Measurements from ENCODE around the gene VAMP1. TPM values are rescaled to one million over a fixed set of nuclear protein-coding genes. Genes with fewer than 3 reads are reported as not detected.

The VAMP1 gene
- total RNA-seq, 1 experiment from 2014 or later, result 10.3 TPM

DNA sequence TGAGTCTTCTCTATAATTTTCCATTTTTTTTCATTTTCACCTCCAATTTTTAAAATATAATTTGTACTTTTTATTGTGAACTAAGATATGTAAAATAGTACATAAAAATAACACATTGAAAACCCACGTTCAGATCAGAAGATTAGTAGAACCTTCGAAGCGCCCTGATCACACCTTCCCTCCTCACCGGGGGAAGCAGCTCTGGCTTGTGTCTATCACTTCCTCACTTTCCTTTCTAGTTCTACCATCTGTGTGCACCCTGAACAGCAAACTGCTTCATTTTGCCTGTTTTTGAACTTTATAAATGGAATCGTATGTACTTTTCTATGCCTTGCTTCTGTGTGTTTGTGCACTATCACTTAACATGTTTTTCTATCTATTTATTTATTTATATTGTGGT is 37.5 kb downstream of the VAMP1 start:
- no peak overlapping the region for H3K56ac ChIP-seq (ENCODE audit: insufficient read length, low read depth, low read length)
- no peaks in the 10 kb centered on the region; the same call in 1 of the 2 replicates for H3K4me1 ChIP-seq (ENCODE audit: insufficient read depth, low read length)
- H3K23me2 ChIP-seq (ENCODE audit: insufficient read length, low read depth, low read length, poor library complexity, severe bottlenecking), result no peaks in the 10 kb centered on the region
- no peak overlapping the region for H2BK5ac ChIP-seq (ENCODE audit: insufficient read length, low read length)
- Mint-ChIP-seq H3K4me3 (no peak overlapping the region), H3K27ac (no peak overlapping the region), H3K9me3 (0 out of 5 replicates have a peak, but pooled peaks cover 0 to 2% of the 10 kb centered on the region in 2 experiments), H3K36me3 (ENCODE audit: insufficient read depth in 1 of 3, low read depth in 3 of 3) (no peaks in the 10 kb centered on the region; a peak in 1 of 7 replicates), H3K4me1 (peaks cover 13 to 23% of the 10 kb centered on the region in 2 experiments), H3K27me3 (ENCODE audit: low read depth) (no peaks in the 10 kb centered on the region; the same call in 1 of the 2 replicates)
- H4K20me1 ChIP-seq (ENCODE audit: control insufficient read depth, insufficient read depth, insufficient read length), result no peaks in the 10 kb centered on the region
- TF ChIP-seq, protein P1, sequence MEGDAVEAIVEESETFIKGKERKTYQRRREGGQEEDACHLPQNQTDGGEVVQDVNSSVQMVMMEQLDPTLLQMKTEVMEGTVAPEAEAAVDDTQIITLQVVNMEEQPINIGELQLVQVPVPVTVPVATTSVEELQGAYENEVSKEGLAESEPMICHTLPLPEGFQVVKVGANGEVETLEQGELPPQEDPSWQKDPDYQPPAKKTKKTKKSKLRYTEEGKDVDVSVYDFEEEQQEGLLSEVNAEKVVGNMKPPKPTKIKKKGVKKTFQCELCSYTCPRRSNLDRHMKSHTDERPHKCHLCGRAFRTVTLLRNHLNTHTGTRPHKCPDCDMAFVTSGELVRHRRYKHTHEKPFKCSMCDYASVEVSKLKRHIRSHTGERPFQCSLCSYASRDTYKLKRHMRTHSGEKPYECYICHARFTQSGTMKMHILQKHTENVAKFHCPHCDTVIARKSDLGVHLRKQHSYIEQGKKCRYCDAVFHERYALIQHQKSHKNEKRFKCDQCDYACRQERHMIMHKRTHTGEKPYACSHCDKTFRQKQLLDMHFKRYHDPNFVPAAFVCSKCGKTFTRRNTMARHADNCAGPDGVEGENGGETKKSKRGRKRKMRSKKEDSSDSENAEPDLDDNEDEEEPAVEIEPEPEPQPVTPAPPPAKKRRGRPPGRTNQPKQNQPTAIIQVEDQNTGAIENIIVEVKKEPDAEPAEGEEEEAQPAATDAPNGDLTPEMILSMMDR (conservative IDR thresholded peaks at IDR 0.05), result no peak
- H3K79me1 ChIP-seq (ENCODE audit: insufficient read depth, low read depth, low read length, poor library complexity, severe bottlenecking), result no peaks in the 10 kb centered on the region
- no peak overlapping the region for H3K4ac ChIP-seq (ENCODE audit: low read depth, low read length)
- no peak overlapping the region for H2BK20ac ChIP-seq (ENCODE audit: low read depth, low read length, poor library complexity, severe bottlenecking)
- no peak overlapping the region for H2BK120ac ChIP-seq (ENCODE audit: low read depth, low read length, poor library complexity, severe bottlenecking)
- H3K27me3 ChIP-seq (ENCODE audit: insufficient read depth, low read length), result no peaks in the 10 kb centered on the region
- H2AFZ ChIP-seq (ENCODE audit: low read length), result no peak overlapping the region
- H3K4me2 ChIP-seq (ENCODE audit: insufficient read depth, insufficient read length, low read length), result no peak overlapping the region
- no peak overlapping the region for H2BK12ac ChIP-seq (ENCODE audit: insufficient read length, low read depth, low read length)
- no peaks in the 10 kb centered on the region for H3K9me3 ChIP-seq (ENCODE audit: control insufficient read depth, low read depth, low read length)
- no peak overlapping the region for H3K23ac ChIP-seq (ENCODE audit: insufficient read length, low read depth, low read length)
- no peak overlapping the region for H3K18ac ChIP-seq (ENCODE audit: insufficient read length, low read depth, low read length)
- no peak overlapping the region for H3K14ac ChIP-seq (ENCODE audit: insufficient read depth, low read length)
- no peaks in the 10 kb centered on the region for H3K79me2 ChIP-seq (ENCODE audit: insufficient read depth, low read length)
- H3K27ac ChIP-seq (ENCODE audit: insufficient read length, low read depth, low read length), result no peak overlapping the region
- no peak overlapping the region for H4K5ac ChIP-seq (ENCODE audit: insufficient read length, low read depth, low read length)
- H2BK15ac ChIP-seq (ENCODE audit: low read depth, low read length), result no peak overlapping the region
- no peak overlapping the region for H4K8ac ChIP-seq (replicated peaks; ENCODE audit: insufficient read length, low read depth, low read length)
- no peak overlapping the region for H3K9ac ChIP-seq (ENCODE audit: extremely low read depth, insufficient read length, low read length)
- no CpG with 5 or more reads among the region's 5 CpGs for WGBS (ENCODE audit: extremely low coverage, insufficient read length, low lambda C conversion rate)
- no peak overlapping the region for H2AK5ac ChIP-seq (ENCODE audit: insufficient read length, low read length)
- DNase-seq, result no peak
- H3T11ph ChIP-seq (ENCODE audit: low read length), result no peak overlapping the region
- H4K91ac ChIP-seq (ENCODE audit: insufficient read length, low read depth, low read length), result no peak overlapping the region

All from H9 (cell line).